HEK293 (cell line): Measurements from ENCODE around the gene CNP.

Experiments
- CTCF ChIA-PET: fragments of 350-600 bp; formaldehyde crosslinking; extraction: SDS; loops from one replicate; lab custom pipeline; 2021; ENCODE audit warnings: antibody characterized with exemption; lab: Yijun Ruan, JAX
- POLR2A ChIA-PET: fragments of 300-600 bp; formaldehyde crosslinking; extraction: SDS; loops from one replicate; lab custom pipeline; 2020; ENCODE audit warnings: antibody characterized with exemption, inconsistent platforms; lab: Yijun Ruan, JAX
- H3K27ac ChIP-seq: fragments of 200-500 bp; sonication (Bioruptor generic); 2 replicates; pipeline ENCODE4 v1.5.1; 2014; ENCODE audit warnings: low read depth, low read length, control low read depth, inconsistent platforms; ENCODE audit errors: extremely low read depth
- H3K36me3 ChIP-seq, 2 experiments: fragments of 200-500 bp in 1 of 2; sonication (Bioruptor generic) in 1 of 2; 1 replicate in 1 of 2; 2 replicates in 1 of 2; pipeline ENCODE4 v1.5.1; 2014 to 2017; ENCODE audit warnings: inconsistent platforms in 2 of 2, low read length in 2 of 2; ENCODE audit not compliant: control insufficient read depth in 2 of 2, insufficient read depth in 1 of 2
- H3K4me1 ChIP-seq: fragments of 200-500 bp; sonication (Bioruptor generic); 2 replicates; pipeline ENCODE4 v1.5.1; 2014; ENCODE audit warnings: mild to moderate bottlenecking, low read length, inconsistent platforms; ENCODE audit not compliant: control insufficient read depth, insufficient read depth
- H3K4me3 ChIP-seq: 2 replicates; pipeline ENCODE4 v1.5.1; 2011; ENCODE audit warnings: low read depth, mild to moderate bottlenecking, control low read depth, low read length, moderate library complexity
- H3K9me3 ChIP-seq: fragments of 200-500 bp; sonication (Bioruptor generic); 2 replicates; pipeline ENCODE4 v1.5.1; 2014; ENCODE audit warnings: low read depth, low read length, inconsistent platforms; ENCODE audit not compliant: control insufficient read depth, insufficient read depth
- GLI2 ChIP-seq: fragments of 450-650 bp; formaldehyde crosslinking; IDR thresholded peaks from 2 replicates; pipeline ENCODE4; 2017; ENCODE audit warnings: missing biosample characterization, missing genetic modification characterization, low read depth, borderline replicate concordance
- SCRT1 ChIP-seq: fragments of 450-650 bp; formaldehyde crosslinking; IDR thresholded peaks from 2 replicates; pipeline ENCODE4 v1.5.1; 2016; ENCODE audit warnings: missing biosample characterization, missing genetic modification characterization, borderline replicate concordance
- SCRT2 ChIP-seq: fragments of 450-650 bp; formaldehyde crosslinking; IDR thresholded peaks from 2 replicates; pipeline ENCODE4 v1.5.1; 2016; ENCODE audit warnings: missing biosample characterization, missing genetic modification characterization
- ZBTB26 ChIP-seq: fragments of 450-650 bp; formaldehyde crosslinking; optimal IDR thresholded peaks from 2 replicates; pipeline ENCODE3; 2016; ENCODE audit warnings: missing biosample characterization, mild to moderate bottlenecking, missing genetic modification characterization
- ZBTB7A ChIP-seq: fragments of 450-650 bp; formaldehyde crosslinking; IDR thresholded peaks from 2 replicates; pipeline ENCODE4 v1.5.1; 2016; ENCODE audit warnings: low read depth, missing biosample characterization, missing genetic modification characterization
- ZFP41 ChIP-seq: fragments of 450-650 bp; formaldehyde crosslinking; IDR thresholded peaks from 2 replicates; pipeline ENCODE4 v1.5.1; 2016; ENCODE audit warnings: missing biosample characterization, missing genetic modification characterization, borderline replicate concordance
- ZNF155 ChIP-seq: fragments of 450-650 bp; formaldehyde crosslinking; IDR thresholded peaks from 2 replicates; pipeline ENCODE4 v1.5.1; 2016; ENCODE audit warnings: missing biosample characterization, missing genetic modification characterization
- ZNF202 ChIP-seq: fragments of 450-650 bp; formaldehyde crosslinking; IDR thresholded peaks from 2 replicates; pipeline ENCODE4 v1.5.1; 2016; ENCODE audit warnings: missing biosample characterization, missing genetic modification characterization, borderline replicate concordance
- ZNF274 ChIP-seq, 2 experiments: fragments of 200-500 bp in 1 of 2; fragments of 450-650 bp in 1 of 2; sonication (Bioruptor generic) in 1 of 2; formaldehyde crosslinking in 1 of 2; IDR thresholded peaks; 2 replicates each; pipeline versions ENCODE4 v1.5.1 to v1.6.1; 2014 to 2016; ENCODE audit warnings: borderline replicate concordance in 1 of 2, inconsistent platforms in 1 of 2, low read length in 1 of 2, missing biosample characterization in 1 of 2, missing genetic modification characterization in 1 of 2
- ZNF335 ChIP-seq: fragments of 450-650 bp; formaldehyde crosslinking; conservative IDR thresholded peaks from 2 replicates; pipeline ENCODE4 v1.5.1; 2016; ENCODE audit warnings: missing biosample characterization, missing genetic modification characterization
- ZNF350 ChIP-seq: fragments of 450-650 bp; formaldehyde crosslinking; IDR thresholded peaks from 2 replicates; pipeline ENCODE4 v1.5.0; 2017; ENCODE audit warnings: missing biosample characterization, mild to moderate bottlenecking, missing genetic modification characterization
- ZNF404 ChIP-seq: fragments of 450-650 bp; formaldehyde crosslinking; IDR thresholded peaks from 2 replicates; pipeline ENCODE4 v1.5.1; 2017; ENCODE audit warnings: missing biosample characterization, missing genetic modification characterization
- ZNF416 ChIP-seq: fragments of 450-650 bp; formaldehyde crosslinking; IDR thresholded peaks from 2 replicates; pipeline ENCODE4 v1.5.1; 2016; ENCODE audit warnings: missing biosample characterization, missing genetic modification characterization
- ZNF513 ChIP-seq: fragments of 450-650 bp; IDR thresholded peaks from 2 replicates; pipeline ENCODE4 v1.5.1; 2018; ENCODE audit warnings: missing biosample characterization, missing genetic modification characterization
- TF ChIP-seq, protein P1 (sequence below): fragments of 450-650 bp; formaldehyde crosslinking; IDR thresholded peaks from 2 replicates; pipeline ENCODE4 v1.5.1; 2016; ENCODE audit warnings: missing biosample characterization, missing genetic modification characterization

The CNP gene

DNA sequence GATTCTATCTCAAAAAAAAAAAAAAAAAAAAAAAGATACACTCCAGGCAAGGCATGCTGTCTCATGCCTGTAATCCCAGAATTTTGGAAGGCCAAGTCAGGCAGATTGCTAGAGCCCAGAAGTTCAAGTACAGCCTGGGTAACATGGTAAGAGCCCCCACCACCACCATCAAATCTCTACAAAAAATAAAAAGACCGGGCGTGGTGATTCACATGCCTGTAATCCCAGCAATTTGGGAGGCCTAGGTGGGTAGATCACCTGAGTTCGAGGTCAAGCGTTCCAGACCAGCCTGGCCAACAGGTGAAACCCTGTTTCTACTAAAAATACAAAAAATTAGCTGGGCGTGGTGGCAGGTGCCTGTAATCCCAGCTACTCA, 46.0 kb upstream of the CNP start:
- no peaks in the 10 kb centered on the region for H3K9me3 ChIP-seq
- CTCF ChIA-PET = no interaction called here
- no peak for TF ChIP-seq ZNF404 (tag by site-specific recombination)
- 0 out of 2 replicates have a peak, but pooled peaks have one; percentile 8 for TF ChIP-seq SCRT1 (tag by site-specific recombination)
- TF ChIP-seq ZNF513 (tag by site-specific recombination) = no peak
- TF ChIP-seq ZNF335 (tag by site-specific recombination) = peak; percentile 81; the same call in 1 of the 2 replicates
- no peak for TF ChIP-seq ZBTB26 (tag by site-specific recombination)
- no peak for TF ChIP-seq SCRT2 (tag by site-specific recombination)
- no peaks in the 10 kb centered on the region; a peak in 1 of 3 replicates for H3K36me3 ChIP-seq
- H3K4me3 ChIP-seq = no peak overlapping the region
- H3K27ac ChIP-seq = no peak overlapping the region
- POLR2A ChIA-PET = interaction anchor here (4.2 kb wide), 1 partner anchor 46 kb away, joined by 19 read pairs; the partner anchor contains the start of gene CNP
- H3K4me1 ChIP-seq = peaks cover 18% of the 10 kb centered on the region

DNA sequence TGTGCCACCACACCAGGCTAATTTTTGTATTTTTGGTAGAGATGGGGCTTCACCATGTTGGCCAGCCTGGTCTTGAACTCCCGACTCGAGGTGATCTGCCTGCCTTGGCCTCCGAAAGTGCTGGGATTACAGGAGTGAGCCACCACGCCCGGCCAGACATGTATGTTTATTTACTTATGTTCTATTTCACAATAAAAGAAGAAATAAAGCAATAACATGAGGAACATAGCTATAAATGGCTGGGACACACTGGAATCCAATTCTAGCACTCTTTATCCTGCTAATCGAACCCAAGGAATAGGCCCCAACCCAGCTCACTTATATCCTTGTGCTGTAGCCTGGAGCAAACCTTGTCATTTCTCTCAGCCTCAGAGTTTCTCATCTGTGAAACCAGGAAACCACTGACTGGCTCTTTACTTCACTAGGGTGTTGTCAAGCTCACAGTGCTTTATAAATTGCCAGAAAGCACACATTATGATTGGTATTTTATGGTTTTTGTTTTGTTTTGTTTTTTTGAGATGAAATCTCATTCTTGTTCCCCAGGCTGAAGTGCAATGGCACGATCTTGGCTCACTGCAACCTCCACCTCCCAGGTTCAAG, 40.5 kb upstream of the CNP start:
- POLR2A ChIA-PET = interaction anchor here (0.6 to 0.9 kb wide), 2 partner anchors 107 to 238 kb away, joined by 3 to 6 read pairs; partner anchors contain the start of gene EIF1
- no peaks in the 10 kb centered on the region; a peak in 1 of 3 replicates for H3K36me3 ChIP-seq
- TF ChIP-seq ZFP41 (tag by site-specific recombination) = no peak
- no peak for TF ChIP-seq ZNF155 (tag by site-specific recombination)
- no peak for TF ChIP-seq ZNF416
- TF ChIP-seq ZNF202 = no peak
- no peak for TF ChIP-seq ZBTB7A (tag by site-specific recombination)
- H3K4me3 ChIP-seq = no peak overlapping the region
- peaks cover 4% of the 10 kb centered on the region; the same call in 1 of the 2 replicates for H3K4me1 ChIP-seq
- CTCF ChIA-PET = interaction anchor here (0.7 kb wide), 1 partner anchor 175 kb away, joined by 3 read pairs; no protein-coding TSS in a partner anchor
- no peak overlapping the region for H3K27ac ChIP-seq
- no peaks in the 10 kb centered on the region for H3K9me3 ChIP-seq

- TF ChIP-seq GLI2 (tag by site-specific recombination) = no peak
- no peak for TF ChIP-seq ZNF274 (IDR thresholded peaks at IDR 0.05; ENCODE audit: low read length)
- TF ChIP-seq ZNF274 (tag by site-specific recombination; IDR thresholded peaks at IDR 0.05; ENCODE audit: borderline replicate concordance) = no peak
- TF ChIP-seq SCRT1 (tag by site-specific recombination) = peak; percentile 82
- TF ChIP-seq ZNF350 (tag by site-specific recombination) = no peak
- TF ChIP-seq SCRT2 (tag by site-specific recombination) = peak; percentile 88
- TF ChIP-seq, protein P1, sequence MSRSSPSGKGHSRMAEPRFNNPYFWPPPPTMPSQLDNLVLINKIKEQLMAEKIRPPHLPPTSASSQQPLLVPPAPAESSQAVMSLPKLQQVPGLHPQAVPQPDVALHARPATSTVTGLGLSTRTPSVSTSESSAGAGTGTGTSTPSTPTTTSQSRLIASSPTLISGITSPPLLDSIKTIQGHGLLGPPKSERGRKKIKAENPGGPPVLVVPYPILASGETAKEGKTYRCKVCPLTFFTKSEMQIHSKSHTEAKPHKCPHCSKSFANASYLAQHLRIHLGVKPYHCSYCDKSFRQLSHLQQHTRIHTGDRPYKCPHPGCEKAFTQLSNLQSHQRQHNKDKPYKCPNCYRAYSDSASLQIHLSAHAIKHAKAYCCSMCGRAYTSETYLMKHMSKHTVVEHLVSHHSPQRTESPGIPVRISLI (tag by site-specific recombination) = peak; percentile 70
- Histone ChIP-seq H3K4me3 (no peak overlapping the region), H3K27ac (no peak overlapping the region), H3K9me3 (no peaks in the 10 kb centered on the region), H3K36me3 (no peaks in the 10 kb centered on the region; a peak in 1 of 3 replicates), H3K4me1 (peaks cover 4% of the 10 kb centered on the region; the same call in 1 of the 2 replicates)
- POLR2A ChIA-PET = interaction anchor here (1.0 to 2.8 kb wide), 4 partner anchors 10 to 64 kb away, joined by 5 to 73 read pairs (median 9); partner anchors contain the start of genes ACLY and KLHL11
- CTCF ChIA-PET = interaction anchor here (0.6 to 4.6 kb wide), 5 partner anchors 10 to 525 kb away, joined by 3 to 26 read pairs (median 4); partner anchors contain the start of gene ACLY
Measured at GRCh38 chr17:41928693-41929251, 37.8 kb upstream of the CNP start.
